MG63 (cell line): ENCODE measurements around the gene TAF4. TPM values are rescaled to one million over a fixed set of nuclear protein-coding genes. Genes with fewer than 3 reads are reported as not detected.
"Not testable (repeated sequence)": the region's sequence is repeated elsewhere in the genome, so short reads cannot be mapped to it uniquely, and the experiment has no call there.

Experiments used
- DNase-seq: peaks from one replicate; pipeline ENCODE4 v3.0.0-alpha.2; 2020
- H3K27me3 ChIP-seq: fragments of 250-450 bp; sonication (Bioruptor Pico); 2 replicates; pipeline ENCODE4 v1.5.1; 2020; ENCODE audit warnings: mild to moderate bottlenecking, moderate library complexity
- H3K36me3 ChIP-seq: fragments of 250-450 bp; sonication (Bioruptor Pico); 2 replicates; pipeline ENCODE4 v1.5.1; 2020; ENCODE audit warnings: mild to moderate bottlenecking, moderate library complexity
- H3K4me3 ChIP-seq: fragments of 250-450 bp; sonication (Bioruptor Pico); 2 replicates; pipeline ENCODE4 v1.5.1; 2020; ENCODE audit warnings: mild to moderate bottlenecking, moderate library complexity
- H3K9me3 ChIP-seq: fragments of 250-450 bp; sonication (Bioruptor Pico); 2 replicates; pipeline ENCODE4 v1.5.1; 2020; ENCODE audit warnings: mild to moderate bottlenecking, moderate library complexity
- total RNA-seq: library from RNA; depleted of rRNA; stranded (reverse); fragments of >200 nt; shearing (Covaris generic); gene quantifications from 2 replicates; pipeline ENCODE4 v1.2.3, GENCODE V29; 2014; ENCODE audit warnings: low replicate concordance

Gene TAF4
- total RNA-seq, 1 experiment from 2014 or later = 3.6 TPM

DNA sequence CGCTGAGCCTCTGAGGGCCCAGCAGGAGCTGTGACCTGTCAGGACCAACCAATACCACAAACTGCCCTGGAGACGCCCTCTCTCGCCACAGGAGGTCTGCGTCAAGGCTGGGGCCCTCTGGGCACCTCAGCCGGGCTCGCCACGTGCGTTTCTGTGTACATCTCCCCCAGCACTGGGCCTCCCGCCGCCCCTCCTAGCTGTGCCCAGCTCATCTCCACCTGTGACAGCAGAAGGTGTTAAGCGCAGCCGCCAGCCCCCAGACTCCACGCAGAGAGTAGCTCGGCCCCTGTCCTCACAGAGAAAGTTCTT is 91.4 kb downstream of the TAF4 start:
- H3K36me3 ChIP-seq = peaks cover 30% of the 10 kb centered on the region
- no peaks in the 10 kb centered on the region for H3K27me3 ChIP-seq
- no peaks in the 10 kb centered on the region for H3K9me3 ChIP-seq
- H3K4me3 ChIP-seq = no peak overlapping the region
- no peak for DNase-seq

GRCh38 chr20:61973515-61974356 is 91.9 kb downstream of the TAF4 start:
- Histone ChIP-seq H3K36me3 (peaks cover 30% of the 10 kb centered on the region), H3K4me3 (no peak overlapping the region), H3K9me3 (no peaks in the 10 kb centered on the region), H3K27me3 (no peaks in the 10 kb centered on the region)
- no peak for DNase-seq

DNA sequence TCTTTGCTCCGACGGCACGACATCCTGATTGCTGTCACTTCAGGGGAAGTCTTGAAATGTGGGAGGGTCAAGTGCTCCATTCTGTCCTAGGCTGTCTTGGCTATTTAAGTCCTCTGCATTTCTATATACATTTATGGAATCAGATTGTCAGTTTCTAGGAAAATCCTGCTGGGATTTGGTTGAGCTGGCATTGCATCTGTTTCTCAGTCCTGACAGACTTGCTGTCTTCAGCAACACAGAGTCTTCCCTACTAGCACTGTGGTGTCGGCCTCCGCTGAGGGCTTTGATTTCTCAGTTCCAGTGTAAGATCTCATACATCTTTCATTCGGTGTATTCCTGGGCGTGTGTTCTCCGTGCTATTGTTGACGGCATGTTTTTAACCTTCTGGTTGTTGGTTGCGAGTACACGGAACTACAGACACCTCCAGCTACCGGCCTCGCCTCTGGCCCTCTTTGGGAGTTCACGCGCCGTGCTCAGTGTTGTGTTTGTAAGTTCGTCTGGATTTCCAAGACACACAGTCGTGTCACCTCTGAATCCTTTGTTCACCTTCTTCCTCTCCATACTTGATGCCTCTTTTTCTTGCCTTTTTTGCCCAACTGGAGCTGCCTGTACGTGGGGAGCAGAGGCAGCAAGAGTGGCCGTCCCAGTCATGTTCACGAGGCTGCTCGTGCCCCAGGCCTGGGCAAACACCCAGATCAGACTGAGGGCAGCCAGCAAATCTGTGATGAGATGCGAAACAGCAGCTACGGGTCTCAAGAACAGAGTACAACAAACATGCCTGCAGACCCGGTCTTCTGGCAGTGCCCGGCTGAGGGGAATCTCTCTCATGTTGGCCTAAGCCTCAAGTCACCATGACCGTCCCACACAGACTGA is 92.8 kb downstream of the TAF4 start:
- Histone ChIP-seq H3K27me3 (no peaks in the 10 kb centered on the region), H3K36me3 (peaks cover 30% of the 10 kb centered on the region), H3K9me3 (no peaks in the 10 kb centered on the region), H3K4me3 (no peak overlapping the region)
- no peak for DNase-seq

DNA sequence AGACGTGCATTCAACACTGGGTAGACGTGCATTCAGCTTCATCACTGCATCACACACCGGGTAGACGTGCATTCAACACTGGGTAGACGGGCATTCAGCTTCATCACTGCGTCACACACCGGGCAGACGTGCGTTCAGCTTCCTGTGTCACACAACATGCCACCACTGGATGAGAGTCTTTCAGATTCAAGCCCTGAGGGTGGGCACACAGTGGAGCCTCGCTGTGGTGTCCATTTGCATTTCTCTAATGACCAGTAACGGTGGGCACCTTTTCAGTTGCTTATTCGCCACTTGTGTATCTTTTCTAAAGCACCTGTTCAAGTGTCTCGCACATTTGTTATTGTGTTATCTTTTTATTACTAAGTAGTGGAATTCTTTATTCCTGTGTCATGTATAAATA is 94.1 kb downstream of the TAF4 start:
- peaks cover 30% of the 10 kb centered on the region for H3K36me3 ChIP-seq
- not testable (repeated sequence) for DNase-seq, H3K27me3 ChIP-seq, H3K9me3 ChIP-seq, H3K4me3 ChIP-seq

DNA sequence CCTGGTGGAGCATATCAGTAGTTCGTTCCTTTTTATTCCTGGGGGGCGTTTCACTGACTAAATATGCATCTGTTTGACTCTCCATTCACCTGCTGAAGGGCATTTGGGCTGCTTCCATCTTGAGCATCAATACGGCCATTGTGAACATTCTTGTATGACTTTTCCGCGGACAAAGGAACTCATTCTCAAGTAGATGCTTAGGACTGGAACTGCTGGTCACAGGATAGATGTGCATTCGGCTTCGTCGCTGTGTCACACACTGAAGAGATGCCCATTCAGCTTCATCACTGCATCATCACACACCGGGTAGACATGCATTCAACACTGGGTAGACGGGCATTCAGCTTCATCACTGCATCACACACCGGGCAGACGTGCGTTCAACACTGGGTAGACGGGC is 95.3 kb downstream of the TAF4 start:
- Histone ChIP-seq H3K27me3 (no peaks in the 10 kb centered on the region), H3K36me3 (peaks cover 24% of the 10 kb centered on the region), H3K9me3 (no peaks in the 10 kb centered on the region), H3K4me3 (no peak overlapping the region)
- no peak for DNase-seq

DNA sequence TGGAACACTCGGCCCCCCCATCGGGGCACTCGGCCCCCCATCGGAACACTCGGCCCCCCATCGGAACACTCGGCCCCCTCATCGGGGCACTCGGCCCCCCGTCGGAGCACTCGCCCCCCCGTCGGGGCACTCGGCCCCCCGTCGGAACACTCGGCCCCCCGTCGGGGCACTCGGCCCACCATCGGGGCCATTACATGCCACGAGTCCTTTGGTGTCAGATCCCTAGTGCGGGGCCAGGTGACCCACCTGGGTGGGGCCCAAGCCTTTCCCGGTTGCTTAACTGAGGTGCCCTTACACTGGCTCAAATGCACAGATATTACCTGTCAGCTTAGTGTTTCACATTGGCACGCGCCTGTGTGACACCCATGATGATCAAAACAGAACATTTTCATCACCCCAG is 95.9 kb downstream of the TAF4 start:
- H3K9me3 ChIP-seq = no peaks in the 10 kb centered on the region
- H3K4me3 ChIP-seq = no peak overlapping the region
- no peak for DNase-seq

DNA sequence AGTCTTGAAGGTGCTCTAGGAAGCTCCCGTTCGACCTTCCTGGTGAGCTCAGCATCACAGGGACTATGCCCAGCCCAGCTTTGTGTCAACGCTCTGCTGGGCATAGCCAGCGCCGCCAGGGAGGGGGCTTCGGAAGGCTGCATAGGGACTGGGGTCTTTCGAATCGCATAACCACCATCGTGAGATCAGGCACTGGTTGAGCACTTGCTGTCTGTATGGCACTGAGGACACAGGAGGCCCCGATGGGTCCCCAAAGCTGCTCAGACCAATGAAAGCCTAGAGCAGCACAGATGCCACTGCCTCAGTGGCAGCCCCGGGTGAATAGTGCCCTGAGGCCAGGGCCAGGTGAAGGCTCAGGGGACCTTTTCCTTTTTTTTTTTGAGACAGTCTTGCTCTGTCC is 96.7 kb downstream of the TAF4 start:
- H3K4me3 ChIP-seq = no peak overlapping the region
- peaks cover 18% of the 10 kb centered on the region for H3K36me3 ChIP-seq
- no peak for DNase-seq
- no peaks in the 10 kb centered on the region for H3K9me3 ChIP-seq
- no peaks in the 10 kb centered on the region for H3K27me3 ChIP-seq

More for the DNA sequence above, 95.9 kb downstream of the TAF4 start:
- Histone ChIP-seq H3K27me3 (no peaks in the 10 kb centered on the region), H3K36me3 (peaks cover 24% of the 10 kb centered on the region)

- Histone ChIP-seq H3K27me3 (no peaks in the 10 kb centered on the region), H3K36me3 (peaks cover 11% of the 10 kb centered on the region), H3K9me3 (no peaks in the 10 kb centered on the region), H3K4me3 (no peak overlapping the region)
- DNase-seq = no peak
Observed at GRCh38 chr20:61968036-61968810, 97.5 kb downstream of the TAF4 start.

DNA sequence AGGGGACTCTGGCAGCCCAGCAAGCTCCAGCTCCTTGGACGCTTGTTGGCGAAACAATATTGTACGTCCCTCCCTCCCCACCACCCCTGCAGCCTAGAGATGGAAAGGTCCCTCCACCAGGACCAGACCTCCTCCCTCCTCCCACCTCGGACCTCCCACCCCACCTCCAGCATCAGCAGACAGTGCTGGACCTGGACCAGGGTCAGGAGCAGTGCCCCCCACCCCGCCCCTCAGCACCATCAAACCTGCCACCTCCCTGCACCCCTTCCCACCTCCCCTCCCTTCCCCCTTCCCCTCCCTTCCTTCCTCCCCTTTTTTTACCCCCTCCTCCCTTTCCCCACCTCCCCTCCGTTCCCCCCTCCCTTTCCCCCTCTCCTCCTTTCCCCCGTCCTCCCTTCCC is 98.4 kb downstream of the TAF4 start:
- no peak for DNase-seq
- H3K36me3 ChIP-seq = peaks cover 3% of the 10 kb centered on the region
- no peak overlapping the region for H3K4me3 ChIP-seq
- no peaks in the 10 kb centered on the region for H3K9me3 ChIP-seq
- H3K27me3 ChIP-seq = no peaks in the 10 kb centered on the region

DNA sequence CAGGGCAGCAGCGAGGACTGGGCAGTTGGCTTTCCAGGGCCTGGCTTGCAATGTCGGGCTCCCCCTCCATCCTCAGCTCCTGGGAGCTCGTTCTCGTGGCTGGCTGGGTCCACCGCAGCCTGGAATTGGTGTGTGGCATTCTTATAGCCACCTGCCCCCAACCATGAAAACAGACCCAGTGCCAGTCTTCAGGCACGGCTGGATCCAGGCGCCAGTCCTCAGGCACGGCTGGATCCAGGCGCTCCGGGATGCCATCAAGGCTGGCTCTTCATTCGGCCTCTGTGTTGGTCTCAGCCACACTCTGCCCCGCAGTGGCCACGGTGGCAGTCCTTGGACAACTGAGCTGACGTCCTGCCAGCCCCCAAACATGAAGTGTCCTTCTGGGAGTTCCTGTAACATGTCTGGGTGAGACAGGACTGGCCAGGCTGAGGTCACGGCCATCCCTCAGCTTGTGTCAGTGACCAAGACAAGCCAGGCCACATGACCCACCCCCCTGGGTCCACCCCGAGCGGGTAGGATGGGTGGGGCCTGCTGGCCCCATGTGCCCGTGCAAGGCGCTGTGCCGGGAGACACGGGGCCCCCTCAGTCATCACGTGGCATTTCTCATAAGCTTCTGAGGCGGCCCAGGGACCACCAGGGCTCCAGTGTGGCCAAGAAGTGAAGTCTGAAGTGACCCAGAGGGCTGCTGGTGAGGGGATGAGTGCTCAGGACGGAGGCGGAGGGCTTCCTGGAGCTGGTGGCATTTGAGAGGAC is 99.0 kb downstream of the TAF4 start:
- Histone ChIP-seq H3K9me3 (no peaks in the 10 kb centered on the region), H3K36me3 (no peaks in the 10 kb centered on the region; the same call in 1 of the 2 replicates), H3K4me3 (no peak overlapping the region), H3K27me3 (no peaks in the 10 kb centered on the region)
- DNase-seq = no peak

DNA sequence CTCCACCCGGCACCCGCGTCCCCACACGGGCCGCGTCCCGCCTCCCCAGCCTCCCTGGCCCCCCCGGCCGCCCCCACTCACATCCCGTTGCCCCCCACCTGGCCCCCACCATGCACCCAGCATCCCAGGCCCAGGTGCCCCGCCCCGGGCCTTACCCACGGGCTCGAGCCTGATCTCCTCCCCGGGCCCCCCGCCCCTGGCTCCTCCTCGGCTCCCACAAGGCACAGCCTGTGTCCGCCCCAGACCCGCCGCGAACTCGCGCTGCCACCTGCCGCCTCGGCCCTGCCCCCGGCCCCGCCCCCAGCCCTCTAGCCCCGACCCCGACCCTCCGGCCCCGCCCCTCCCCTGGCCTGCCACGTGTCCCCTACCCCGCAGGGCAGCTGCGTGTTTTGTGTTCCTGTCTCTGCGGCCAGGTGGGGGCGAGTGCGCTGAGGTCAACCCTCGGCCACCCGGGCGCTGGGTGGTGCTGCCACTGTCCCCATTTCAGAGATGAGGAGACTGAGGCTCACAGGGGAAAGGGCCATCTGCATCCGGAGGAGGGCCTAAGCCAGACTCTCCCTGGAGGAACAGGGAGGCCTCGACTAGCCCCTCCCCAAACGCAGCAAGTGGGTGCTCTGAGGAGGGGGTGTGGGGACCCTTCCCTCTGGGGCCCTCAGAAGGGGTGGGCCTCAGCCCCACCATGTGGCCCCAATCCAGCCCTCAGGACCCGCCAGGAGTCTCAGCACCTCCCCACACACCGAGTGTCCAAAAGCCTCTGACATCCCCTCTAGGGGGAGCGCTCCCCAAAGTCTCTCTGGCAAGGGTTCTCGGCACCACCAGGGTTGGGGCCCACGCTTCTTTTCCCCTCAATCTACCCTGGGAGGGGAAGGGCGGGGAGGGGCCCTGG is 99.8 kb downstream of the TAF4 start:
- H3K4me3 ChIP-seq = no peak overlapping the region
- no peaks in the 10 kb centered on the region for H3K27me3 ChIP-seq
- no peak for DNase-seq
- no peaks in the 10 kb centered on the region; the same call in 1 of the 2 replicates for H3K36me3 ChIP-seq
- H3K9me3 ChIP-seq = no peaks in the 10 kb centered on the region

- no peak overlapping the region for H3K4me3 ChIP-seq
Observed at GRCh38 chr20:61964675-61965605, 100.7 kb downstream of the TAF4 start.

GRCh38 chr20:61963885-61964674 is 101.6 kb downstream of the TAF4 start:
- Histone ChIP-seq H3K36me3 (no peaks in the 10 kb centered on the region), H3K9me3 (no peaks in the 10 kb centered on the region), H3K27me3 (no peaks in the 10 kb centered on the region), H3K4me3 (no peak overlapping the region)
- DNase-seq = no peak

More at GRCh38 chr20:61964675-61965605, 100.7 kb downstream of the TAF4 start:
- no peaks in the 10 kb centered on the region; the same call in 1 of the 2 replicates for H3K36me3 ChIP-seq
- no peak for DNase-seq
- no peaks in the 10 kb centered on the region for H3K9me3 ChIP-seq
- no peaks in the 10 kb centered on the region for H3K27me3 ChIP-seq

GRCh38 chr20:61963149-61963548 is 102.5 kb downstream of the TAF4 start:
- Histone ChIP-seq H3K36me3 (no peaks in the 10 kb centered on the region), H3K4me3 (no peak overlapping the region), H3K9me3 (no peaks in the 10 kb centered on the region), H3K27me3 (no peaks in the 10 kb centered on the region)
- no peak for DNase-seq
